H1 (cell line): ENCODE data around the gene MYLK3. TPM values are rescaled to one million over a fixed set of nuclear protein-coding genes. Genes with fewer than 3 reads are reported as not detected.

ENCODE experiments used
- CTCF ChIA-PET: fragments of 300-600 bp; sonication (Branson Sonifier 250); formaldehyde crosslinking; loops from one replicate; lab custom pipeline; 2021; ENCODE audit not compliant: partially characterized antibody; lab: Charles Lee
- POLR2A ChIA-PET: fragments of 300-600 bp; sonication (Branson Sonifier 250); formaldehyde crosslinking; loops from one replicate; lab custom pipeline; 2021; ENCODE audit warnings: inconsistent platforms; ENCODE audit not compliant: partially characterized antibody; lab: Charles Lee
- DNase-seq, 2 experiments: peaks; one replicate each; pipeline versions ENCODE4 v3.0.0 to v3.0.0-alpha.2; 2010 to 2022; ENCODE audit warnings: low spot score in 2 of 2, low read depth in 1 of 2, mixed read lengths in 1 of 2
- FAIRE-seq: peaks from 2 replicates; lab custom pipeline; 2011; peaks lifted over from hg19 to GRCh38; lab: Jason Lieb, UNC
- H2AFZ ChIP-seq: 2 replicates; pipeline ENCODE4 v1.8.1; 2012; ENCODE audit warnings: low read length, inconsistent platforms
- H2AK5ac ChIP-seq: 2 replicates; pipeline ENCODE4 v1.6.1; 2013; ENCODE audit warnings: low read depth, low read length
- H2BK120ac ChIP-seq: replicated peaks from 2 replicates; pipeline ENCODE3; 2013; ENCODE audit warnings: low read depth, low read length, inconsistent platforms
- H2BK12ac ChIP-seq: 2 replicates; pipeline ENCODE4 v1.6.1; 2013; ENCODE audit warnings: low read depth, low read length
- H2BK15ac ChIP-seq: 2 replicates; pipeline ENCODE4 v1.6.1; 2013; ENCODE audit warnings: low read length
- H2BK20ac ChIP-seq: 2 replicates; pipeline ENCODE4 v1.6.1; 2013; ENCODE audit warnings: low read length
- H2BK5ac ChIP-seq: 2 replicates; pipeline ENCODE4 v1.6.1; 2013; ENCODE audit warnings: low read depth, low read length
- H3K14ac ChIP-seq: 2 replicates; pipeline ENCODE4 v1.6.1; 2013; ENCODE audit warnings: inconsistent platforms; ENCODE audit not compliant: insufficient read length
- H3K18ac ChIP-seq: 2 replicates; pipeline ENCODE4 v1.6.1; 2013; ENCODE audit warnings: low read length; ENCODE audit errors: extremely low read depth
- H3K23ac ChIP-seq: 2 replicates; pipeline ENCODE4 v1.6.1; 2013; ENCODE audit warnings: inconsistent platforms; ENCODE audit not compliant: insufficient read length
- H3K23me2 ChIP-seq: 2 replicates; pipeline ENCODE4 v1.6.1; 2013; ENCODE audit warnings: low read depth, low read length
- H3K27ac ChIP-seq: 2 replicates; pipeline ENCODE4 v1.6.1; 2011; ENCODE audit warnings: low read depth, low read length, inconsistent platforms
- H3K27me3 ChIP-seq, 4 experiments: replicated peaks in 1 of 4; 1 replicate in 1 of 4; 2 replicates in 3 of 4; pipeline versions ENCODE4 v1.6.1 to v1.8.1; 2011 to 2013; ENCODE audit warnings: low read length in 3 of 4, mild to moderate bottlenecking in 3 of 4, inconsistent platforms in 2 of 4, mixed read lengths in 2 of 4, moderate library complexity in 1 of 4; ENCODE audit not compliant: control insufficient read depth in 3 of 4, insufficient read depth in 3 of 4; ENCODE audit errors: extremely low read depth in 1 of 4
- H3K36me3 ChIP-seq, 4 experiments: 2 replicates each; pipeline versions ENCODE4 v1.6.1 to v1.8.1; 2011 to 2013; ENCODE audit warnings: mild to moderate bottlenecking in 4 of 4, low read length in 3 of 4, moderate library complexity in 2 of 4, control low read depth in 1 of 4, inconsistent platforms in 1 of 4; ENCODE audit not compliant: insufficient read depth in 4 of 4, control insufficient read depth in 2 of 4
- H3K4ac ChIP-seq: replicated peaks from 2 replicates; pipeline ENCODE3; 2013; ENCODE audit warnings: low read length, low read depth, mixed read lengths, inconsistent platforms; ENCODE audit not compliant: insufficient read length
- H3K4me1 ChIP-seq, 4 experiments: replicated peaks in 1 of 4; 1 replicate in 1 of 4; 2 replicates in 3 of 4; pipeline versions ENCODE4 v1.6.1 to v1.8.1; 2011 to 2013; ENCODE audit warnings: low read length in 3 of 4, inconsistent platforms in 2 of 4, mixed read lengths in 1 of 4; ENCODE audit not compliant: insufficient read depth in 4 of 4, control insufficient read depth in 3 of 4
- H3K4me2 ChIP-seq, 2 experiments: 2 replicates each; pipeline versions ENCODE4 v1.6.1 to v1.8.1; 2011 to 2013; ENCODE audit warnings: low read depth in 2 of 2, low read length in 2 of 2, control low read depth in 1 of 2, inconsistent platforms in 1 of 2, mild to moderate bottlenecking in 1 of 2; ENCODE audit not compliant: insufficient read depth in 1 of 2
- H3K4me3 ChIP-seq, 4 experiments: fragments of 200-600, 300-600 bp in 1 of 4; sonication (generic), shearing (Covaris generic), sonication (Bioruptor Twin) in 1 of 4; 2 replicates each; pipeline versions ENCODE4 v1.5.1 to v1.8.1; 2011 to 2016; ENCODE audit warnings: low read length in 4 of 4, low read depth in 3 of 4, control low read depth in 2 of 4, inconsistent platforms in 2 of 4, mild to moderate bottlenecking in 2 of 4, mixed read lengths in 1 of 4, moderate library complexity in 1 of 4; ENCODE audit not compliant: insufficient read depth in 2 of 4; ENCODE audit errors: extremely low read depth in 1 of 4
- H3K56ac ChIP-seq: replicated peaks from 2 replicates; pipeline ENCODE3; 2013; ENCODE audit warnings: low read depth, mild to moderate bottlenecking, mixed read lengths, low read length, inconsistent platforms; ENCODE audit not compliant: insufficient read length
- H3K79me1 ChIP-seq: 2 replicates; pipeline ENCODE4 v1.6.1; 2013; ENCODE audit warnings: low read depth, low read length, control low read depth
- H3K79me2 ChIP-seq, 2 experiments: 2 replicates each; pipeline versions ENCODE4 v1.6.1 to v1.8.1; 2012 to 2013; ENCODE audit warnings: low read length in 2 of 2, mild to moderate bottlenecking in 2 of 2, inconsistent platforms in 1 of 2; ENCODE audit not compliant: insufficient read depth in 2 of 2, control insufficient read depth in 1 of 2
- H3K9ac ChIP-seq, 4 experiments: replicated peaks in 1 of 4; 1 replicate in 1 of 4; 2 replicates in 3 of 4; pipeline versions ENCODE4 v1.6.1 to v1.8.1; 2011 to 2013; ENCODE audit warnings: low read depth in 3 of 4, low read length in 3 of 4, control low read depth in 2 of 4, mild to moderate bottlenecking in 2 of 4, moderate library complexity in 2 of 4, inconsistent platforms in 1 of 4; ENCODE audit errors: extremely low read depth in 1 of 4
- H3K9me3 ChIP-seq, 2 experiments: 2 replicates each; pipeline versions ENCODE4 v1.6.1 to v1.8.1; 2012 to 2013; ENCODE audit warnings: mild to moderate bottlenecking in 2 of 2, moderate library complexity in 2 of 2, control low read depth in 1 of 2, inconsistent platforms in 1 of 2, low read depth in 1 of 2, low read length in 1 of 2, mixed read lengths in 1 of 2; ENCODE audit not compliant: insufficient read depth in 2 of 2
- H4K20me1 ChIP-seq, 2 experiments: replicated peaks in 1 of 2; 2 replicates each; pipeline versions ENCODE3 to v1.8.1; 2011 to 2013; ENCODE audit warnings: inconsistent platforms in 2 of 2, low read length in 2 of 2, mild to moderate bottlenecking in 1 of 2; ENCODE audit not compliant: insufficient read depth in 2 of 2, control insufficient read depth in 1 of 2
- H4K5ac ChIP-seq: 2 replicates; pipeline ENCODE4 v1.6.1; 2013; ENCODE audit warnings: low read length, low read depth, mixed read lengths, inconsistent platforms; ENCODE audit not compliant: insufficient read length
- H4K8ac ChIP-seq: 2 replicates; pipeline ENCODE4 v1.8.0; 2013; ENCODE audit warnings: mild to moderate bottlenecking, moderate library complexity, low read length, inconsistent platforms; ENCODE audit not compliant: insufficient read depth; ENCODE audit errors: extremely low read depth
- H4K91ac ChIP-seq: replicated peaks from 2 replicates; pipeline ENCODE3; 2013; ENCODE audit warnings: low read length, mixed read lengths, inconsistent platforms; ENCODE audit not compliant: insufficient read length
- ATF3 ChIP-seq: IDR thresholded peaks from 2 replicates; pipeline ENCODE4 v1.6.1; 2011; ENCODE audit warnings: low read depth, mild to moderate bottlenecking, low read length; ENCODE audit not compliant: insufficient read depth
- CBX5 ChIP-seq: fragments of 300-800, 300-1000 bp; sonication (generic); IDR thresholded peaks from 2 replicates; pipeline ENCODE4 v1.7.1; 2016; ENCODE audit warnings: antibody characterized with exemption, low read length, low read depth
- CBX8 ChIP-seq: fragments of 300-800, 300-1000 bp; sonication (generic); IDR thresholded peaks from 2 replicates; pipeline ENCODE4 v1.7.1; 2016; ENCODE audit warnings: low read depth, low read length, borderline replicate concordance
- CEBPB ChIP-seq: IDR thresholded peaks from 2 replicates; pipeline ENCODE4 v1.6.1; 2012; ENCODE audit warnings: low read depth, low read length
- CREB1 ChIP-seq: IDR thresholded peaks from 2 replicates; pipeline ENCODE4 v1.6.1; 2012; ENCODE audit warnings: inconsistent platforms
- GABPA ChIP-seq: IDR thresholded peaks from 2 replicates; pipeline ENCODE4 v1.6.1; 2011; ENCODE audit warnings: mild to moderate bottlenecking, low read length, moderate library complexity, borderline replicate concordance; ENCODE audit not compliant: insufficient read depth
- KDM1A ChIP-seq: fragments of 200-600, 300-600 bp; sonication (generic); IDR thresholded peaks from 2 replicates; pipeline ENCODE4 v1.7.1; 2016; ENCODE audit warnings: mild to moderate bottlenecking, low read length, borderline replicate concordance
- POU5F1 ChIP-seq: IDR thresholded peaks from 2 replicates; pipeline ENCODE4 v1.6.1; 2011; ENCODE audit warnings: low read depth, mild to moderate bottlenecking, low read length, moderate library complexity
- RXRA ChIP-seq: IDR thresholded peaks from 2 replicates; pipeline ENCODE4 v1.6.1; 2011; ENCODE audit warnings: low read depth, mild to moderate bottlenecking, low read length, moderate library complexity; ENCODE audit not compliant: insufficient read depth
- SIRT6 ChIP-seq: IDR thresholded peaks from one replicate; pipeline ENCODE4 v1.7.1; 2012; ENCODE audit warnings: low read length, inconsistent platforms
- SIX5 ChIP-seq: IDR thresholded peaks from 2 replicates; pipeline ENCODE4 v1.6.1; 2011; ENCODE audit warnings: mild to moderate bottlenecking, low read depth, low read length
- SP1 ChIP-seq: IDR thresholded peaks from 2 replicates; pipeline ENCODE4 v1.6.1; 2011; ENCODE audit warnings: low read depth, low read length
- SRF ChIP-seq: IDR thresholded peaks from 2 replicates; pipeline ENCODE4 v1.6.1; 2011; ENCODE audit warnings: mild to moderate bottlenecking, low read depth, low read length, moderate library complexity
- TAF7 ChIP-seq: optimal IDR thresholded peaks from 2 replicates; pipeline ENCODE3; 2011; ENCODE audit warnings: low read depth, mild to moderate bottlenecking, inconsistent platforms, low read length, moderate library complexity, borderline replicate concordance
- ZNF274 ChIP-seq: IDR thresholded peaks from 2 replicates; pipeline ENCODE4 v1.7.0; 2012; ENCODE audit warnings: low read length, borderline replicate concordance; ENCODE audit errors: extremely low read depth
- WGBS, 2 experiments: shearing (Covaris generic) in 1 of 2; methylation state at CpG; one replicate each; pipeline versions ENCODE4 v1.1.6 to v1.1.7; 2013 to 2015; ENCODE audit warnings: low lambda C conversion rate in 2 of 2, mixed read lengths in 2 of 2, inconsistent platforms in 1 of 2, low coverage in 1 of 2, missing lambda C conversion rate in 1 of 2; ENCODE audit not compliant: insufficient replicate concordance in 2 of 2, insufficient coverage in 1 of 2, insufficient read length in 1 of 2; ENCODE audit errors: extremely low coverage in 1 of 2, missing lambda C conversion rate in 1 of 2; 5-methylcytosine and 5-hydroxymethylcytosine counted together
- polyA plus RNA-seq, 7 experiments: library from polyadenylated mRNA; depleted of rRNA in 3 of 7; stranded (reverse) in 5 of 7; unstranded in 2 of 7; fragments of >200 nt in 5 of 7; fragments of 200-250 nt in 2 of 7; gene quantifications; 1 replicate in 5 of 7; 2 replicates in 1 of 7; 4 replicates in 1 of 7; pipeline versions ENCODE4 v1.2.1 to v1.2.3, GENCODE V29; 2011 to 2013; ENCODE audit warnings: missing spikeins in 2 of 7, mixed read lengths in 2 of 7
- total RNA-seq: library from RNA; stranded (reverse); fragmentation: NEBNext Ultra II Directional; extraction: Animal tissue kit (Norgen Biotek cat#: 25700); gene quantifications from 2 replicates; pipeline ENCODE4 v1.2.1, GENCODE V29; 2021

MYLK3 gene
- total and polyA plus RNA-seq, 2 of the 8 experiments (the other 6 are each of a cell fraction or from before 2014, with no cell fraction given): 0.14 to 0.35 TPM

GRCh38 chr16:46796764-46797269, 48.7 kb upstream of the MYLK3 start:
- H3K79me1 ChIP-seq: no peaks in the 10 kb centered on the region
- ChIA-PET POLR2A (no interaction called here), CTCF (no interaction called here)
- H3K56ac ChIP-seq: no peak overlapping the region
- no peak overlapping the region for H3K9ac ChIP-seq
- no peak overlapping the region for H3K23ac ChIP-seq
- no peaks in the 10 kb centered on the region; a peak in 2 of 8 replicates for H3K36me3 ChIP-seq
- no peak overlapping the region for H2BK5ac ChIP-seq
- peaks cover 0 to 5% of the 10 kb centered on the region in 2 experiments; a peak in 2 of 4 replicates for H3K9me3 ChIP-seq
- H3K79me2 ChIP-seq: no peaks in the 10 kb centered on the region
- H4K8ac ChIP-seq: no peak overlapping the region
- no peak overlapping the region for H2AFZ ChIP-seq
- H3K18ac ChIP-seq: no peak overlapping the region
- H2BK12ac ChIP-seq: no peak overlapping the region
- no peak overlapping the region for H3K27ac ChIP-seq
- H3K27me3 ChIP-seq: no peaks in the 10 kb centered on the region
- 92% methylated on average over 1 of the region's 1 CpG; no CpG with 5 or more reads in 1 of the 2 experiments for WGBS, 2 experiments
- no peak for DNase-seq
- no peak overlapping the region for H2BK120ac ChIP-seq
- H4K5ac ChIP-seq: no peak overlapping the region
- H3K4ac ChIP-seq: no peak overlapping the region
- no peak for FAIRE-seq
- no peak overlapping the region for H2BK20ac ChIP-seq
- H3K14ac ChIP-seq: no peak overlapping the region
- no peak overlapping the region for H3K4me2 ChIP-seq
- TF ChIP-seq SIX5: no peak
- no peak for TF ChIP-seq SP1
- TF ChIP-seq CBX8: no peak
- TF ChIP-seq CEBPB: no peak
- no peak for TF ChIP-seq KDM1A
- TF ChIP-seq SRF: no peak
- no peak for TF ChIP-seq ATF3
- no peak for TF ChIP-seq GABPA
- no peak for TF ChIP-seq CREB1
- no peak for TF ChIP-seq RXRA
- no peak for TF ChIP-seq POU5F1
- TF ChIP-seq ZNF274: no peak
- no peak for TF ChIP-seq CBX5
- no peak for TF ChIP-seq SIRT6
- no peak for TF ChIP-seq TAF7
- no peaks in the 10 kb centered on the region for H3K4me1 ChIP-seq
- H2AK5ac ChIP-seq: no peak overlapping the region
- no peaks in the 10 kb centered on the region for H4K20me1 ChIP-seq
- H4K91ac ChIP-seq: no peak overlapping the region
- no peaks in the 10 kb centered on the region for H3K23me2 ChIP-seq
- H2BK15ac ChIP-seq: no peak overlapping the region
- H3K4me3 ChIP-seq: no peak overlapping the region
